SK-N-SH treated with all-trans-retinoic acid at 6 μM for 48 hours (cell line): ENCODE measurements around the gene CDK10.

Experiments
- BACH2 ChIP-seq: fragments of 250-450 bp; sonication (Bioruptor Pico); IDR thresholded peaks from 2 replicates; pipeline ENCODE4 v1.9.0; 2021; ENCODE audit warnings: mild to moderate bottlenecking, borderline replicate concordance
- TCF4 ChIP-seq: fragments of 250-450 bp; sonication (Bioruptor Pico); IDR thresholded peaks from 2 replicates; pipeline ENCODE4 v1.8.0; 2021; ENCODE audit warnings: mild to moderate bottlenecking, moderate library complexity, borderline replicate concordance
- ZFP3 ChIP-seq: fragments of 250-450 bp; sonication (Bioruptor Pico); IDR thresholded peaks from 2 replicates; pipeline ENCODE4 v1.5.0; 2020; ENCODE audit warnings: mild to moderate bottlenecking, moderate library complexity
- ZFP30 ChIP-seq: fragments of 450-650 bp; formaldehyde crosslinking; IDR thresholded peaks from 2 replicates; pipeline ENCODE4 v1.5.0; 2022; ENCODE audit warnings: mild to moderate bottlenecking, moderate library complexity
- TF ChIP-seq, protein P1 (sequence below): fragments of 250-450 bp; sonication (Bioruptor Pico); IDR thresholded peaks from 2 replicates; pipeline ENCODE4 v1.5.1; 2021; ENCODE audit warnings: mild to moderate bottlenecking, moderate library complexity
- TF ChIP-seq, protein P2 (sequence below): fragments of 250-450 bp; sonication (Bioruptor Pico); IDR thresholded peaks from 2 replicates; pipeline ENCODE4 v1.8.0; 2021; ENCODE audit warnings: low read depth, mild to moderate bottlenecking, moderate library complexity, borderline replicate concordance

GRCh38 chr16:89741342-89742014 lies 55.0 kb downstream of the CDK10 start:
- no peak for TF ChIP-seq ZFP3 (CRISPR knock-in tag)
- no peak for TF ChIP-seq BACH2 (CRISPR knock-in tag)
- no peak for TF ChIP-seq ZFP30 (CRISPR knock-in tag)
- TF ChIP-seq, protein P1, sequence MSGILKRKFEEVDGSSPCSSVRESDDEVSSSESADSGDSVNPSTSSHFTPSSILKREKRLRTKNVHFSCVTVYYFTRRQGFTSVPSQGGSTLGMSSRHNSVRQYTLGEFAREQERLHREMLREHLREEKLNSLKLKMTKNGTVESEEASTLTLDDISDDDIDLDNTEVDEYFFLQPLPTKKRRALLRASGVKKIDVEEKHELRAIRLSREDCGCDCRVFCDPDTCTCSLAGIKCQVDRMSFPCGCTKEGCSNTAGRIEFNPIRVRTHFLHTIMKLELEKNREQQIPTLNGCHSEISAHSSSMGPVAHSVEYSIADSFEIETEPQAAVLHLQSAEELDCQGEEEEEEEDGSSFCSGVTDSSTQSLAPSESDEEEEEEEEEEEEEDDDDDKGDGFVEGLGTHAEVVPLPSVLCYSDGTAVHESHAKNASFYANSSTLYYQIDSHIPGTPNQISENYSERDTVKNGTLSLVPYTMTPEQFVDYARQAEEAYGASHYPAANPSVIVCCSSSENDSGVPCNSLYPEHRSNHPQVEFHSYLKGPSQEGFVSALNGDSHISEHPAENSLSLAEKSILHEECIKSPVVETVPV (CRISPR knock-in tag): no peak
- TF ChIP-seq, protein P2, sequence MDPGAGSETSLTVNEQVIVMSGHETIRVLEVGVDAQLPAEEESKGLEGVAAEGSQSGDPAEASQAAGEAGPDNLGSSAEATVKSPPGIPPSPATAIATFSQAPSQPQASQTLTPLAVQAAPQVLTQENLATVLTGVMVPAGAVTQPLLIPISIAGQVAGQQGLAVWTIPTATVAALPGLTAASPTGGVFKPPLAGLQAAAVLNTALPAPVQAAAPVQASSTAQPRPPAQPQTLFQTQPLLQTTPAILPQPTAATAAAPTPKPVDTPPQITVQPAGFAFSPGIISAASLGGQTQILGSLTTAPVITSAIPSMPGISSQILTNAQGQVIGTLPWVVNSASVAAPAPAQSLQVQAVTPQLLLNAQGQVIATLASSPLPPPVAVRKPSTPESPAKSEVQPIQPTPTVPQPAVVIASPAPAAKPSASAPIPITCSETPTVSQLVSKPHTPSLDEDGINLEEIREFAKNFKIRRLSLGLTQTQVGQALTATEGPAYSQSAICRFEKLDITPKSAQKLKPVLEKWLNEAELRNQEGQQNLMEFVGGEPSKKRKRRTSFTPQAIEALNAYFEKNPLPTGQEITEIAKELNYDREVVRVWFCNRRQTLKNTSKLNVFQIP: no peak
- TF ChIP-seq TCF4: no peak
